GM12801 (cell line): ENCODE measurements around the gene ENGASE.

Source experiments
- TF ChIP-seq, protein P1 (sequence below): IDR thresholded peaks from one replicate; pipeline ENCODE4 v1.5.1; 2011; ENCODE audit warnings: control low read depth; ENCODE audit not compliant: insufficient read length; ENCODE audit errors: extremely low read depth

ENGASE gene

DNA sequence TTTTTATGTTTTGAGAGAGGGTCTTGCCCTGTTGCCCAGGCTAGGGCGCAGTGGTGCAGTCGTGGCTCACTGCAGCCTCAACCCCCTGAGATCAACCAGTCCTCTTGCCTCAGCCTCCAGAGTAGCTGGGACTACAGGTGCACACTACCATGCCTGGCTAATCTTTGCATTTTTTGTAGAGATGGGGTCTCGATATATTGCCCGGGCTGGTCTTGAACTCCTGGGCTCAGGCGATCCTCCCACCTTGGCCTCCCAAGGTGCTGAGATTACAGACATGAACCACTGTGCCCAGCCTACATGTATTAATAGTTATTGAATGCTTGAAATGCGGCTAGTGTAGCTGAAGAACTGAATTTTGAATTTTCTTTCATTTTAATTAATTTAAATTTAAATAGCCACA lies 38.4 kb upstream of the ENGASE start:
- TF ChIP-seq, protein P1, sequence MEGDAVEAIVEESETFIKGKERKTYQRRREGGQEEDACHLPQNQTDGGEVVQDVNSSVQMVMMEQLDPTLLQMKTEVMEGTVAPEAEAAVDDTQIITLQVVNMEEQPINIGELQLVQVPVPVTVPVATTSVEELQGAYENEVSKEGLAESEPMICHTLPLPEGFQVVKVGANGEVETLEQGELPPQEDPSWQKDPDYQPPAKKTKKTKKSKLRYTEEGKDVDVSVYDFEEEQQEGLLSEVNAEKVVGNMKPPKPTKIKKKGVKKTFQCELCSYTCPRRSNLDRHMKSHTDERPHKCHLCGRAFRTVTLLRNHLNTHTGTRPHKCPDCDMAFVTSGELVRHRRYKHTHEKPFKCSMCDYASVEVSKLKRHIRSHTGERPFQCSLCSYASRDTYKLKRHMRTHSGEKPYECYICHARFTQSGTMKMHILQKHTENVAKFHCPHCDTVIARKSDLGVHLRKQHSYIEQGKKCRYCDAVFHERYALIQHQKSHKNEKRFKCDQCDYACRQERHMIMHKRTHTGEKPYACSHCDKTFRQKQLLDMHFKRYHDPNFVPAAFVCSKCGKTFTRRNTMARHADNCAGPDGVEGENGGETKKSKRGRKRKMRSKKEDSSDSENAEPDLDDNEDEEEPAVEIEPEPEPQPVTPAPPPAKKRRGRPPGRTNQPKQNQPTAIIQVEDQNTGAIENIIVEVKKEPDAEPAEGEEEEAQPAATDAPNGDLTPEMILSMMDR, result no peak

DNA sequence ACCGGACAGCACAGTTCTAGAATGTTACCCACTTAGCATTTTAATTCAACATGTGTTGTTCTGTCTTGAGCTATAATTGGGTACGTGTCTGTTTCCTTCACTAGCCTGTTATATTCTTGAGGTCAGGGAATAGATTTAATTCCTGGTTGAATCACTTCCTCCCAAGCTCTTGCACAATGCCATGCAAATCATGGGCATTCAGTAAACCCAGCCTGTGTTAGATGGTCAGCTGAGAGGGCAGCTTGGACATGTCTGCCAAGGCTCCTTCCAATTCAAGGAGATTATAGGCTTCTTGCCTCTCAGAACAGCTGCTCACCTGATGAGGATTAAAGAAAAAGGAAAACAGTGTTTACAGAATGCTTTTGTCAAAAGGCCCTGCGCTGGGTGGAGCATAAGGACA lies 38.0 kb upstream of the ENGASE start:
- TF ChIP-seq, protein P1, result no peak

DNA sequence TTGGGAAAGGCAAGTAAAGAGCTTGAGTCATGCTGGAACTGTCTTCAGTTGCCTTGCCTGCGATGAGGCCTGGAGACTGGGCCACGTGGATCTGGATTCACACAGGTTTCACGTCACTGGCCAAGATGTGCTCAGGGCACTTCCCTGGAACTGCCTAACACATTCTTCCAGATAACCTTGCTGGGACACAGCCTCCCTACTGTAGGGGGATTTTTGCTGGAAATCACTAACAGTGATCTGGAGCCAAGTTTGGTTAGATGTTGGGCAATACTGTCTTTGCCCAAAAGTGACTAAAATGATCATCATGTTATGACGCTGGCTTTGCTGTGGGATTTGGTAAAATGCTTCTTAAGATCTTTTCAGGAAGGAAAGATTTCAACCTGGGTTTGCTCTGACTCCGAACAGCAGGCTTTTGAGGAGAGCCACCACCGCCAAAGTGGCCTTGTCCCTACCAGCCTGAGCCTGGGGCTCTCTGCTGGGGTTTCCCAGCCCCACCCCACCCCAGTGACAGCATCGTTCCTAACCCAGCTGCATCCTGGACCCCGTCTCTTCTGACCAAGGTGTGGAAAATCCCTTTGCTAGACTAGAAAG lies 36.0 kb upstream of the ENGASE start:
- TF ChIP-seq, protein P1, result no peak

DNA sequence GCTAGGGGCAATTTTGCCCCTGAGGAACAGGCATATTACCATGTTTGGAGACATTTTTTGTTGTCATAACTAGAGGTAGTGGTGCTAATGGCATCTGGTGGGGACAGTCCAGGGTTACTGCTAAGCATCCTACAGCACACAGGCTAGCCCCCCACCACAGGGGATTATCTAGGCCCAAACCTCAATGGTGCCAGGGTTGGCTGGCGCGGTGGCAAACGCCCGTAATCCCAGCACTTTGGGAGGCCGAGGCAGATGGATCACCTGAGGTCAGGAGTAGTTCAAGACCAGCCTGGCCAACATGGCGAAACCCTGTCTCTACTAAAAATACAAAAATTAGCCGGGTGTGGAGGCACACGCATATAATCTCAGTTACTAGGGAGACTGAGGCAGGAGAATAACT lies 35.5 kb upstream of the ENGASE start:
- TF ChIP-seq, protein P1, result no peak

DNA sequence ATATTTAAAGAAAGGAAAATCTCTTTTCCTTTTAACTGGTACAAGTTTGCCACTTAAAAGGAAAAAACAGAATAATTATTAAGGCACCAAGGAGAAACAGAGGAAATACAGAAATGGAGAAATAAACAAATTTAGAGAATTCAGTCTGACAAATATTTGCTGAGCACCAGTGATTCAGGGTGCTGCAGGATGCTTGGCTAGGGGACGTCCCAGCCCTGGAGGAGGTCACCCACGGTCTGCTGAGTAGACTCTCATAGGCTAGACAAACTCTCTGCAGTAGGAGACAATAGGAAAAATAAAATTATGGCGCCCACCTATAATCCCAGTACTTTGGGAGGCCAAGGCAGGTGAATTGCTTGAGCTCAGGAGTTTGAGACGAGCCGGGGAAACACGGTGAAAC lies 34.7 kb upstream of the ENGASE start:
- TF ChIP-seq, protein P1, result no peak

DNA sequence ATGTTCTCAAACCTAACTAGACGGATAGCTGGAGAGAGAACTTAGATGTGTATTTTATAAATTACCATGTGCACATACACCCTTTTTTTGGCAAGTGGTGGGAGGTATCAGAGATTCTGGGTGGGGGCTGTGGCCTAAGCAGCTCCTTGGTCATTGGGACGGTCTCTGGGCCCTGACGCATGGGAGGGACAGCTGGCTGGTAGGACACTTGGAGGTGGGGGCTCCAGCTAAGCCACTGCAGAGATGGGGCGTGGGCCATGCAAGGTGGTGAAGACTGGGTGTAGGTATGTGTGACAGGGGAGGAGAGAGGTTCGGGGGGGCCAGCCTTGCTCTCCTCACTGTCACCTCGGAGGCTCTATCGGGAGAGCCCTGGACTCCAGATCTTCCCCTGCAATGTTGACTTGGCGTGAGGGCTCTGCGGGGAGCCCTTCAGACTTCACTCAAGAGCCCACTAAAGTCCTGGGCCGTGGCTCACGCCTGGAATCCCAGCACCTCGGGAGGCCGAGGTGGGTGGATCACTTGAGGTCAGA lies 33.5 kb upstream of the ENGASE start:
- TF ChIP-seq, protein P1, result no peak

DNA sequence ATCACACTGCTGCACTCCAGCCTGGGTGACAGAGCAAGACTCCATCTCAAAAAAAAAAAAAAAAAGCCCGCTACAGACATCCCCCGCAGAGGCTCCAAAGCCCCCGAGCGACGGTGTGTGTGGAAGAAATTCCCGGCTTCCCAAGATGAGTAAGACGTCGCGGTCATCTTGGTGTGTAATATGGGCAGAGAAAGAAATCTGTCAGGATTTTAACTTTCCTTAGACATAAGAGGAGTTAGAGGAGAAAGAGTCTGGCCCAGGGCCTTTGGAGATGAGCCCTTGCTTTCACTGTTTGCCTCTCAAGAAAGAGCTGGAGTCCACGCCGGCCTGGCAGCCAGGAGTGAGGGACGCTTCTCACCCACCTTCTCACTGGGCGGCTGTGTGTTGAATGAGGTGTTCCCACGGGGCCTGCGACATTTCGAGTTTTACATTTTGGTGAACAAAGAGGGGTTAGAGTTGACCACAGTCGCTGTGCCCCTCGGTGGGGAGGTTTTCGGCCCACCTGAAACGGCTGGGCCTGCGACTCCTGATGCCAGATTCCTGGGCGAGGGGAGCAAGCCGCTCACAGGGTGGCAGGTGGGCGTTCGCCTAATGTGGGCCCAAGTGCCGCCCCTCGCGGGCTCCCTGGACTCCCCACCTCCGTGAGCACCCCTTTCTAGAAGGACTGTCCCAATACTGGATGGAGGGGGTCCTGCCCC lies 32.8 kb upstream of the ENGASE start:
- TF ChIP-seq, protein P1, result no peak
